Adrenal gland (tissue), 5 donors: Measurements from ENCODE around the gene IPO9.

Source experiments
- POLR2A ChIP-seq, 2 donors: fragments of 450-650 bp; IDR thresholded peaks; one replicate each; pipeline ENCODE4 v1.6.1; 2017; ENCODE audit warnings: antibody characterized with exemption in 2 of 2, mild to moderate bottlenecking in 2 of 2, moderate library complexity in 1 of 2
- TF ChIP-seq, protein P1 (sequence below), 6 experiments: fragments of 450-650 bp in 4 of 6; fragments of 200-600 bp in 2 of 6; sonication (generic) in 1 of 6; IDR thresholded peaks; 1 replicate in 5 of 6; 2 replicates in 1 of 6; pipeline versions ENCODE4 v1.5.1 to v1.8.0; 2016 to 2021; ENCODE audit warnings: antibody characterized with exemption in 6 of 6, mild to moderate bottlenecking in 2 of 6, moderate library complexity in 1 of 6
- donor health status: DM: no; HTN: no; CAD: no.

DNA sequence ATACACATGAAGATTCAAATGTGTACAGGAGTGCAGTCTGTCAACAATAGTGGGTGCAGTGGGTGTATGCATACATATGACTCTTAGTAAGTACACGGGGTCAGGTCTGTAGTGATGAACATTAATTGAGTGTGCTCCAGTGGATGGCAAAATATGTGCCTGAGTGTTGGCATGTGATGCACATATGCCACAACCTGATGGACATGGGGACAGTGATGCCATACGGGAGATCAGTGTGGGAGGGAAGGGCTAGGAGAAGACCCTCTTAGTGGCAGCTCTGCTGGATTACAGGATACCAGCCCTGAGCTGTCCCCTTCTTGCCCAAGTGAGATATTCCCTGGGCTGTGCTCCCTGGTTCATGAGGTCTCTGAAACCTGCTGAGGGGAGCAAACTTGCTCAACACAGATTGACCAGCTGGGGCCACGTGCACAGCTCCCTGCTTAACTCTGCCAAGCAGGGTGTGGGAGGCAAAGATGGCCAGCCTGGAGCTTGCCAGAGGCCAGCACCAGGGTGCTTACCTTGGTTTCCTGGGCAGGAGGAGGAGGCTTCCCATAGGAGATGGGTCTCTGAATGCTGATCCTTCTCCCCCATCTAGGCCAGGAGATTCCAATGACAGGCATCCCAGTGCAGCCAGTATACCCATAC is 62.0 kb downstream of the IPO9 start:
- TF ChIP-seq, protein P1, sequence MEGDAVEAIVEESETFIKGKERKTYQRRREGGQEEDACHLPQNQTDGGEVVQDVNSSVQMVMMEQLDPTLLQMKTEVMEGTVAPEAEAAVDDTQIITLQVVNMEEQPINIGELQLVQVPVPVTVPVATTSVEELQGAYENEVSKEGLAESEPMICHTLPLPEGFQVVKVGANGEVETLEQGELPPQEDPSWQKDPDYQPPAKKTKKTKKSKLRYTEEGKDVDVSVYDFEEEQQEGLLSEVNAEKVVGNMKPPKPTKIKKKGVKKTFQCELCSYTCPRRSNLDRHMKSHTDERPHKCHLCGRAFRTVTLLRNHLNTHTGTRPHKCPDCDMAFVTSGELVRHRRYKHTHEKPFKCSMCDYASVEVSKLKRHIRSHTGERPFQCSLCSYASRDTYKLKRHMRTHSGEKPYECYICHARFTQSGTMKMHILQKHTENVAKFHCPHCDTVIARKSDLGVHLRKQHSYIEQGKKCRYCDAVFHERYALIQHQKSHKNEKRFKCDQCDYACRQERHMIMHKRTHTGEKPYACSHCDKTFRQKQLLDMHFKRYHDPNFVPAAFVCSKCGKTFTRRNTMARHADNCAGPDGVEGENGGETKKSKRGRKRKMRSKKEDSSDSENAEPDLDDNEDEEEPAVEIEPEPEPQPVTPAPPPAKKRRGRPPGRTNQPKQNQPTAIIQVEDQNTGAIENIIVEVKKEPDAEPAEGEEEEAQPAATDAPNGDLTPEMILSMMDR (IDR thresholded peaks at IDR 0.05): no peak
- TF ChIP-seq POLR2A (IDR thresholded peaks at IDR 0.05): no peak
